Measurements from ENCODE around the gene AXL.

AXL gene

GRCh38 chr19:41310033-41310831 is 91.2 kb downstream of the AXL start, which contains the start of gene CCDC97:
Gene CCDC97, plus strand, starts transcription at chr19:41310172. Its CDS starts 139 bp downstream, at chr19:41310311.
- ATAC-seq = peak; percentile 67

- ATAC-seq = no peak
Measured at GRCh38 chr19:41311072-41311471, 92.0 kb downstream of the AXL start.
